K562 (cell line): Measurements from ENCODE around the gene DCAF6. TPM values are rescaled to one million over a fixed set of nuclear protein-coding genes. Genes with fewer than 3 reads are reported as not detected.

Experiments used
- CHD1 ChIP-seq: fragments of 200-600 bp; sonication (generic); IDR thresholded peaks from one replicate; pipeline ENCODE4 v1.6.1; 2012; ENCODE audit warnings: mild to moderate bottlenecking, moderate library complexity, low read length, inconsistent platforms
- ERF ChIP-seq: fragments of 450-650 bp; formaldehyde crosslinking; IDR thresholded peaks from 2 replicates; pipeline ENCODE4 v1.4.0; 2020; ENCODE audit warnings: mild to moderate bottlenecking, mixed read lengths
- HLTF ChIP-seq: fragments of 450-650 bp; IDR thresholded peaks from 2 replicates; pipeline ENCODE4 v1.6.1; 2016
- NBN ChIP-seq: fragments of 450-650 bp; IDR thresholded peaks from 2 replicates; pipeline ENCODE4 v1.6.1; 2016; ENCODE audit warnings: low read depth, mild to moderate bottlenecking
- PHB ChIP-seq: fragments of 250-450 bp; sonication (Bioruptor Pico); IDR thresholded peaks from 2 replicates; pipeline ENCODE4 v1.5.0; 2021
- PML ChIP-seq: IDR thresholded peaks from 2 replicates; pipeline ENCODE4 v1.6.1; 2012; ENCODE audit warnings: low read length, inconsistent platforms
- RBM25 ChIP-seq: fragments of 200-400 bp; formaldehyde crosslinking; IDR thresholded peaks from 2 replicates; pipeline ENCODE4 v1.6.1; 2018; ENCODE audit warnings: low read length, low read depth, moderate library complexity; ENCODE audit not compliant: severe bottlenecking
- SMAD4 ChIP-seq: fragments of 250-450 bp; sonication (Bioruptor Pico); conservative IDR thresholded peaks from 2 replicates; pipeline ENCODE4 v1.8.0; 2021; ENCODE audit warnings: inconsistent platforms, mild to moderate bottlenecking, moderate library complexity
- TAF9B ChIP-seq: fragments of 450-650 bp; IDR thresholded peaks from 2 replicates; pipeline ENCODE4 v1.6.1; 2018; ENCODE audit warnings: mild to moderate bottlenecking; ENCODE audit not compliant: partially characterized antibody
- TCF7 ChIP-seq: sonication (generic); IDR thresholded peaks from 2 replicates; pipeline ENCODE4 v1.6.1; 2016; ENCODE audit warnings: antibody characterized with exemption, borderline replicate concordance
- YY1 ChIP-seq, 3 experiments: IDR thresholded peaks; 2 replicates each; pipeline ENCODE4 v1.6.1; 2011; ENCODE audit warnings: low read length in 2 of 3, mild to moderate bottlenecking in 2 of 3, moderate library complexity in 2 of 3, borderline replicate concordance in 1 of 3, control low read depth in 1 of 3, low read depth in 1 of 3; ENCODE audit not compliant: insufficient read depth in 3 of 3, insufficient replicate concordance in 2 of 3, control insufficient read depth in 1 of 3, insufficient read length in 1 of 3; ENCODE audit errors: extremely low read depth in 1 of 3
- ZNF384 ChIP-seq: IDR thresholded peaks from 2 replicates; pipeline ENCODE4 v1.6.1; 2012; ENCODE audit warnings: low read depth, low read length, improper control_type of control experiment
- ZNF436 ChIP-seq: fragments of 250-450, 450-650 bp; sonication (Bioruptor Pico); formaldehyde crosslinking; IDR thresholded peaks from 2 replicates; pipeline ENCODE4 v1.7.0; 2020; ENCODE audit warnings: mild to moderate bottlenecking
- ZNF57 ChIP-seq: fragments of 450-650 bp; formaldehyde crosslinking; IDR thresholded peaks from 2 replicates; pipeline ENCODE4 v1.4.0; 2020; ENCODE audit warnings: mild to moderate bottlenecking, moderate library complexity
- polyA plus RNA-seq, 8 experiments: library from polyadenylated mRNA; depleted of rRNA in 4 of 8; stranded (reverse) in 5 of 8; unstranded in 3 of 8; fragments of >200 nt; fragmentation: Nextera tagmentation in 2 of 8; fragmentation: Illumina TruSeq in 1 of 8; extraction: Ambion mirVana in 2 of 8; extraction: Trizol in 1 of 8; gene quantifications; 2 replicates each; pipeline versions ENCODE4 v1.2.1 to v1.2.3, GENCODE V29; 2011 to 2014; ENCODE audit warnings: inconsistent platforms in 1 of 8, missing spikeins in 1 of 8
- total RNA-seq, 7 experiments: library from RNA; depleted of rRNA in 6 of 7; stranded (reverse); fragments of >200 nt in 6 of 7; fragmentation: Illumina TruSeq in 2 of 7; extraction: Trizol in 2 of 7; gene quantifications; 2 replicates each; pipeline versions ENCODE4 v1.2.1 to v1.2.3, GENCODE V29; 2011 to 2021; ENCODE audit warnings: low replicate concordance in 1 of 7
- TF ChIP-seq, protein P1 (sequence below): fragments of 200-800 bp; sonication (Bioruptor generic); IDR thresholded peaks from 2 replicates; pipeline ENCODE4 v1.6.1; 2017; ENCODE audit warnings: missing genetic modification characterization, missing compliant biosample characterization
- TF ChIP-seq, protein P2 (sequence below): fragments of 250-450 bp; sonication (Bioruptor Pico); IDR thresholded peaks from 2 replicates; pipeline ENCODE4 v1.8.0; 2021; ENCODE audit warnings: borderline replicate concordance, mild to moderate bottlenecking, moderate library complexity; ENCODE audit not compliant: poor library complexity, severe bottlenecking
- TF ChIP-seq, protein P3 (sequence below): fragments of 250-450 bp; sonication (Bioruptor Pico); IDR thresholded peaks from 2 replicates; pipeline ENCODE4 v1.4.0; 2020; ENCODE audit warnings: borderline replicate concordance
- TF ChIP-seq, protein P4 (sequence below): fragments of 250-450 bp; sonication (Bioruptor Pico); IDR thresholded peaks from 2 replicates; pipeline ENCODE4 v1.5.0; 2020; ENCODE audit warnings: mild to moderate bottlenecking, borderline replicate concordance
- TF ChIP-seq, protein P5 (sequence below): IDR thresholded peaks from 2 replicates; pipeline ENCODE4 v1.6.1; 2011; ENCODE audit not compliant: insufficient read length; ENCODE audit errors: extremely low read depth

DCAF6 gene
- total and polyA plus RNA-seq, 9 of the 15 experiments (the other 6 are each of a cell fraction or from before 2014, with no cell fraction given): 19.1 to 102 (median 46.3) TPM

DNA sequence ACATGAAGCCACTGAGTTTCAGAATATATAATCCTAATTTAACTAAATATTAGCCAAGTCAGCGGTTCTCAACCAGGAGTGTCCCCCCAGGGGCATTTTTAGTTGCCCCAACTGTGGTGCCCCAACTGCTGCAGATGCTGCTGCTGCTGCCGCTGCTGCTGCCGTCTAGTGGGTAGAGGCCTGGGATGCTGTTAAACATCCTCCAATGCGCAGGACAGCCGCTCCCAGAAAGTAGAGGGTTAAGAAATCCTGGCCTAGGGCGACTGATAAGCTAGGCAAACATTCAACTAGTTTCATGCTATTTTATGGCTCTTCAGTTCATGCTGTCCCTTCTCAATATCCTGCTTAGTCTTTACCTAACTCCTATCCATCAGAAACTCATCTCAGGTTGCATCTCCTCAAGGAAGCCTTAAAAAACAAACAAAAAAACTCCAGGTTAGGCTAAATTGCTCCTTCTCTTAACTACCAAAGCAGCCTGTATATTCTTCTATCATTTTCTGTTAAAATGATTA, 9.9 kb upstream of the DCAF6 start (continued):
- TF ChIP-seq, protein P1, sequence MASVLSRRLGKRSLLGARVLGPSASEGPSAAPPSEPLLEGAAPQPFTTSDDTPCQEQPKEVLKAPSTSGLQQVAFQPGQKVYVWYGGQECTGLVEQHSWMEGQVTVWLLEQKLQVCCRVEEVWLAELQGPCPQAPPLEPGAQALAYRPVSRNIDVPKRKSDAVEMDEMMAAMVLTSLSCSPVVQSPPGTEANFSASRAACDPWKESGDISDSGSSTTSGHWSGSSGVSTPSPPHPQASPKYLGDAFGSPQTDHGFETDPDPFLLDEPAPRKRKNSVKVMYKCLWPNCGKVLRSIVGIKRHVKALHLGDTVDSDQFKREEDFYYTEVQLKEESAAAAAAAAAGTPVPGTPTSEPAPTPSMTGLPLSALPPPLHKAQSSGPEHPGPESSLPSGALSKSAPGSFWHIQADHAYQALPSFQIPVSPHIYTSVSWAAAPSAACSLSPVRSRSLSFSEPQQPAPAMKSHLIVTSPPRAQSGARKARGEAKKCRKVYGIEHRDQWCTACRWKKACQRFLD (CRISPR knock-in tag): no peak
- TF ChIP-seq YY1 (IDR thresholded peaks at IDR 0.05; ENCODE audit: borderline replicate concordance in 1 of 3, control insufficient read depth in 1 of 3, extremely low read depth in 1 of 3, insufficient read depth in 3 of 3, insufficient read length in 1 of 3, insufficient replicate concordance in 2 of 3, low read depth in 1 of 3, low read length in 2 of 3): no peak
- TF ChIP-seq RBM25: no peak
- no peak for TF ChIP-seq PML
- TF ChIP-seq, protein P2, sequence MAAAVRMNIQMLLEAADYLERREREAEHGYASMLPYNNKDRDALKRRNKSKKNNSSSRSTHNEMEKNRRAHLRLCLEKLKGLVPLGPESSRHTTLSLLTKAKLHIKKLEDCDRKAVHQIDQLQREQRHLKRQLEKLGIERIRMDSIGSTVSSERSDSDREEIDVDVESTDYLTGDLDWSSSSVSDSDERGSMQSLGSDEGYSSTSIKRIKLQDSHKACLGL: no peak
- TF ChIP-seq SMAD4 (CRISPR knock-in tag): peak; percentile 57
- TF ChIP-seq ZNF384: peak; percentile 58; the same call in 1 of the 2 replicates
- TF ChIP-seq, protein P3, sequence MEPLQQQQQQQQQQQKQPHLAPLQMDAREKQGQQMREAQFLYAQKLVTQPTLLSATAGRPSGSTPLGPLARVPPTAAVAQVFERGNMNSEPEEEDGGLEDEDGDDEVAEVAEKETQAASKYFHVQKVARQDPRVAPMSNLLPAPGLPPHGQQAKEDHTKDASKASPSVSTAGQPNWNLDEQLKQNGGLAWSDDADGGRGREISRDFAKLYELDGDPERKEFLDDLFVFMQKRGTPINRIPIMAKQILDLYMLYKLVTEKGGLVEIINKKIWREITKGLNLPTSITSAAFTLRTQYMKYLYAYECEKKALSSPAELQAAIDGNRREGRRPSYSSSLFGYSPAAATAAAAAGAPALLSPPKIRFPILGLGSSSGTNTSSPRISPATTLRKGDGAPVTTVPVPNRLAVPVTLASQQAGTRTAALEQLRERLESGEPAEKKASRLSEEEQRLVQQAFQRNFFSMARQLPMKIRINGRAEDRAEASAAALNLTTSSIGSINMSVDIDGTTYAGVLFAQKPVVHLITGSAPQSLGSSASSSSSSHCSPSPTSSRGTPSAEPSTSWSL (CRISPR knock-in tag): no peak
- no peak for TF ChIP-seq HLTF
- TF ChIP-seq NBN: no peak
- TF ChIP-seq, protein P4, sequence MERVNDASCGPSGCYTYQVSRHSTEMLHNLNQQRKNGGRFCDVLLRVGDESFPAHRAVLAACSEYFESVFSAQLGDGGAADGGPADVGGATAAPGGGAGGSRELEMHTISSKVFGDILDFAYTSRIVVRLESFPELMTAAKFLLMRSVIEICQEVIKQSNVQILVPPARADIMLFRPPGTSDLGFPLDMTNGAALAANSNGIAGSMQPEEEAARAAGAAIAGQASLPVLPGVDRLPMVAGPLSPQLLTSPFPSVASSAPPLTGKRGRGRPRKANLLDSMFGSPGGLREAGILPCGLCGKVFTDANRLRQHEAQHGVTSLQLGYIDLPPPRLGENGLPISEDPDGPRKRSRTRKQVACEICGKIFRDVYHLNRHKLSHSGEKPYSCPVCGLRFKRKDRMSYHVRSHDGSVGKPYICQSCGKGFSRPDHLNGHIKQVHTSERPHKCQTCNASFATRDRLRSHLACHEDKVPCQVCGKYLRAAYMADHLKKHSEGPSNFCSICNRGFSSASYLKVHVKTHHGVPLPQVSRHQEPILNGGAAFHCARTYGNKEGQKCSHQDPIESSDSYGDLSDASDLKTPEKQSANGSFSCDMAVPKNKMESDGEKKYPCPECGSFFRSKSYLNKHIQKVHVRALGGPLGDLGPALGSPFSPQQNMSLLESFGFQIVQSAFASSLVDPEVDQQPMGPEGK (CRISPR knock-in tag): no peak
- no peak for TF ChIP-seq ERF (CRISPR knock-in tag)
- no peak for TF ChIP-seq TCF7
- no peak for TF ChIP-seq CHD1
- no peak for TF ChIP-seq PHB (CRISPR knock-in tag)
- TF ChIP-seq, protein P5, sequence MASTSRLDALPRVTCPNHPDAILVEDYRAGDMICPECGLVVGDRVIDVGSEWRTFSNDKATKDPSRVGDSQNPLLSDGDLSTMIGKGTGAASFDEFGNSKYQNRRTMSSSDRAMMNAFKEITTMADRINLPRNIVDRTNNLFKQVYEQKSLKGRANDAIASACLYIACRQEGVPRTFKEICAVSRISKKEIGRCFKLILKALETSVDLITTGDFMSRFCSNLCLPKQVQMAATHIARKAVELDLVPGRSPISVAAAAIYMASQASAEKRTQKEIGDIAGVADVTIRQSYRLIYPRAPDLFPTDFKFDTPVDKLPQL: no peak
- TF ChIP-seq ZNF57 (CRISPR knock-in tag): no peak
- TF ChIP-seq TAF9B: no peak
- no peak for TF ChIP-seq ZNF436 (CRISPR knock-in tag)
